Liver (tissue), 9 donors: ENCODE measurements around the gene IFNLR1. TPM values are rescaled to one million over a fixed set of nuclear protein-coding genes. Genes with fewer than 3 reads are reported as not detected.

ENCODE experiments used
- DNase-seq: peaks from one replicate; pipeline ENCODE4 v3.0.0-alpha.2; 2017; ENCODE audit warnings: low spot score
- H3K27ac ChIP-seq, 2 donors: one replicate each; pipeline ENCODE4 v1.7.0; 2013; ENCODE audit warnings: inconsistent platforms in 2 of 2, low read length in 2 of 2, control low read depth in 1 of 2, low read depth in 1 of 2, mild to moderate bottlenecking in 1 of 2
- H3K27me3 ChIP-seq, 4 donors: one replicate each; pipeline versions ENCODE4 v1.6.1 to v1.7.0; 2013; ENCODE audit warnings: low read length in 3 of 4, inconsistent platforms in 1 of 4, mild to moderate bottlenecking in 1 of 4, moderate library complexity in 1 of 4; ENCODE audit not compliant: control insufficient read depth in 4 of 4, insufficient read depth in 4 of 4
- H3K36me3 ChIP-seq, 4 donors: one replicate each; pipeline versions ENCODE4 v1.6.1 to v1.7.0; 2013; ENCODE audit warnings: low read length in 3 of 4, mild to moderate bottlenecking in 3 of 4, low read depth in 1 of 4, moderate library complexity in 1 of 4; ENCODE audit not compliant: control insufficient read depth in 4 of 4, insufficient read depth in 3 of 4
- H3K4me1 ChIP-seq, 4 donors: one replicate each; pipeline versions ENCODE4 v1.6.1 to v1.7.0; 2013; ENCODE audit warnings: low read length in 3 of 4, mild to moderate bottlenecking in 3 of 4, moderate library complexity in 1 of 4; ENCODE audit not compliant: control insufficient read depth in 4 of 4, insufficient read depth in 4 of 4
- H3K4me3 ChIP-seq, 3 donors: one replicate each; pipeline versions ENCODE4 v1.6.1 to v1.7.0; 2013; ENCODE audit warnings: low read length in 3 of 3, control low read depth in 1 of 3, low read depth in 1 of 3, mild to moderate bottlenecking in 1 of 3
- H3K9ac ChIP-seq, 2 donors: one replicate each; pipeline ENCODE4 v1.7.0; 2013; ENCODE audit warnings: low read length in 2 of 2, mild to moderate bottlenecking in 2 of 2, moderate library complexity in 2 of 2, control low read depth in 1 of 2, low read depth in 1 of 2
- H3K9me3 ChIP-seq, 4 donors: one replicate each; pipeline versions ENCODE4 v1.6.1 to v1.7.0; 2013; ENCODE audit warnings: low read length in 3 of 4; ENCODE audit not compliant: control insufficient read depth in 4 of 4
- CTCF ChIP-seq: fragments of 150-350 bp; IDR thresholded peaks from 2 replicates; pipeline ENCODE4 v1.5.1; 2017; ENCODE audit warnings: improper control_type of control experiment, low read depth, low read length; ENCODE audit not compliant: missing input control
- EGR1 ChIP-seq, 2 donors: IDR thresholded peaks; 2 replicates each; pipeline ENCODE4 v1.6.1; 2016 to 2018; ENCODE audit warnings: antibody characterized with exemption in 2 of 2, low read depth in 2 of 2
- FOXA2 ChIP-seq: IDR thresholded peaks from 2 replicates; pipeline ENCODE4 v1.6.1; 2016; ENCODE audit warnings: antibody characterized with exemption
- GABPA ChIP-seq, 2 donors: IDR thresholded peaks in 1 of 2; conservative IDR thresholded peaks in 1 of 2; 2 replicates each; pipeline ENCODE4 v1.6.1; 2016; ENCODE audit warnings: antibody characterized with exemption in 2 of 2, mild to moderate bottlenecking in 1 of 2, moderate library complexity in 1 of 2
- HNF4A ChIP-seq, 2 donors: conservative IDR thresholded peaks; 2 replicates each; pipeline ENCODE4 v1.6.1; 2016; ENCODE audit warnings: antibody characterized with exemption in 2 of 2, mild to moderate bottlenecking in 2 of 2
- HNF4G ChIP-seq: IDR thresholded peaks from 2 replicates; pipeline ENCODE4 v1.6.1; 2016; ENCODE audit warnings: antibody characterized with exemption
- JUND ChIP-seq, 2 donors: IDR thresholded peaks; 2 replicates each; pipeline ENCODE4 v1.6.1; 2016; ENCODE audit warnings: antibody characterized with exemption in 2 of 2
- MAX ChIP-seq: IDR thresholded peaks from 2 replicates; pipeline ENCODE4 v1.6.1; 2016; ENCODE audit warnings: antibody characterized with exemption
- NR2F2 ChIP-seq: IDR thresholded peaks from 2 replicates; pipeline ENCODE4 v1.6.1; 2016; ENCODE audit warnings: antibody characterized with exemption
- RAD21 ChIP-seq, 2 donors: IDR thresholded peaks; 2 replicates each; pipeline ENCODE4 v1.6.1; 2016; ENCODE audit warnings: antibody characterized with exemption in 2 of 2, mild to moderate bottlenecking in 2 of 2
- REST ChIP-seq: IDR thresholded peaks from 2 replicates; pipeline ENCODE4 v1.6.1; 2016; ENCODE audit warnings: antibody characterized with exemption, mild to moderate bottlenecking
- RXRA ChIP-seq, 2 donors: IDR thresholded peaks; 2 replicates each; pipeline ENCODE4 v1.6.1; 2017 to 2018; ENCODE audit warnings: antibody characterized with exemption in 2 of 2, mild to moderate bottlenecking in 1 of 2
- SP1 ChIP-seq: IDR thresholded peaks from 2 replicates; pipeline ENCODE4 v1.6.1; 2018; ENCODE audit warnings: antibody characterized with exemption, mild to moderate bottlenecking
- TAF1 ChIP-seq: conservative IDR thresholded peaks from 2 replicates; pipeline ENCODE4 v1.6.1; 2016; ENCODE audit warnings: antibody characterized with exemption, mild to moderate bottlenecking
- WGBS: extraction: QIAGEN DNeasy Blood & Tissue Kit; methylation state at CpG from one replicate; pipeline ENCODE4 v1.1.7; 2013; 5-methylcytosine and 5-hydroxymethylcytosine counted together
- polyA plus RNA-seq, 2 donors: library from polyadenylated mRNA; stranded (reverse) in 1 of 2; unstranded in 1 of 2; fragments of 200-250 nt in 1 of 2; fragments of >200 nt in 1 of 2; fragmentation: Nextera tagmentation in 1 of 2; extraction: Ambion mirVana in 1 of 2; gene quantifications; one replicate each; pipeline versions ENCODE4 v1.2.1 to v1.2.3, GENCODE V29; 2013 to 2015
- total RNA-seq, 2 donors: library from RNA; depleted of rRNA; stranded (reverse); fragments of >200 nt; gene quantifications; one replicate each; pipeline ENCODE4 v1.2.3, GENCODE V29; 2014
- donor health status: healthy.
- donor health status: healthy.
- donor health status: healthy.
- donor health status: healthy.
- donor health status: healthy.

IFNLR1 gene
- total and polyA plus RNA-seq, 4 donors, result 2.2 to 6.4 (median 3.5) TPM

- Histone ChIP-seq H3K4me1 (peaks cover 0 to 4% (median 0%) of the 10 kb centered on the region in 4 donors), H3K36me3 (no peaks in the 10 kb centered on the region), H3K27me3 (no peaks in the 10 kb centered on the region), H3K9me3 (no peaks in the 10 kb centered on the region), H3K4me3 (no peak overlapping the region), H3K27ac (no peak overlapping the region), H3K9ac (no peak overlapping the region)
- DNase-seq, result no peak
- 71% methylated on average over 2 of the region's 2 CpGs for WGBS
- TF ChIP-seq REST, result no peak
- no peak for TF ChIP-seq RXRA (IDR thresholded peaks at IDR 0.05)
- TF ChIP-seq MAX, result no peak
- TF ChIP-seq NR2F2, result no peak
- no peak for TF ChIP-seq CTCF
- TF ChIP-seq SP1, result no peak
- no peak for TF ChIP-seq FOXA2
- TF ChIP-seq JUND (IDR thresholded peaks at IDR 0.05), result no peak
- TF ChIP-seq TAF1, result no peak
- TF ChIP-seq HNF4A (conservative IDR thresholded peaks at IDR 0.05), result no peak
Measured at GRCh38 chr1:24221246-24221645, 34.2 kb upstream of the IFNLR1 start.

GRCh38 chr1:24216276-24217074 lies 29.4 kb upstream of the IFNLR1 start:
- H3K9ac ChIP-seq, result no peak overlapping the region
- H3K27me3 ChIP-seq, result no peaks in the 10 kb centered on the region
- H3K4me1 ChIP-seq, result peaks cover 0 to 4% (median 0%) of the 10 kb centered on the region in 4 donors
- peaks cover 0 to 3% (median 0%) of the 10 kb centered on the region in 4 donors for H3K9me3 ChIP-seq
- no peak overlapping the region for H3K27ac ChIP-seq
- TF ChIP-seq HNF4G (no peak), GABPA (IDR thresholded peaks at IDR 0.05 in 1 of 2, conservative IDR thresholded peaks at IDR 0.05 in 1 of 2) (no peak), TAF1 (no peak), SP1 (no peak), RAD21 (IDR thresholded peaks at IDR 0.05) (no peak), EGR1 (IDR thresholded peaks at IDR 0.05; ENCODE audit: low read depth in 2 of 2) (no peak), FOXA2 (no peak), REST (no peak), HNF4A (conservative IDR thresholded peaks at IDR 0.05) (no peak), JUND (IDR thresholded peaks at IDR 0.05) (no peak)
- no peak for DNase-seq
- H3K4me3 ChIP-seq, result no peak overlapping the region
- WGBS, result 42% methylated on average over 14 of the region's 14 CpGs
- no peaks in the 10 kb centered on the region for H3K36me3 ChIP-seq
